Activated CD8-positive, alpha-beta memory T cell treated with anti-CD3 and anti-CD28 coated beads, Interleukin-2, amount 50 U/mL, for 24 hours (primary cell): ENCODE measurements around the gene SLC5A9.
"Not testable (repeated sequence)": the region's sequence is repeated elsewhere in the genome, so short reads cannot be mapped to it uniquely, and the experiment has no call there.

Experiments used
- DNase-seq: peaks from one replicate; pipeline ENCODE4 v3.0.0-alpha.2; 2020; ENCODE audit errors: extremely low read depth

SLC5A9 gene

DNA sequence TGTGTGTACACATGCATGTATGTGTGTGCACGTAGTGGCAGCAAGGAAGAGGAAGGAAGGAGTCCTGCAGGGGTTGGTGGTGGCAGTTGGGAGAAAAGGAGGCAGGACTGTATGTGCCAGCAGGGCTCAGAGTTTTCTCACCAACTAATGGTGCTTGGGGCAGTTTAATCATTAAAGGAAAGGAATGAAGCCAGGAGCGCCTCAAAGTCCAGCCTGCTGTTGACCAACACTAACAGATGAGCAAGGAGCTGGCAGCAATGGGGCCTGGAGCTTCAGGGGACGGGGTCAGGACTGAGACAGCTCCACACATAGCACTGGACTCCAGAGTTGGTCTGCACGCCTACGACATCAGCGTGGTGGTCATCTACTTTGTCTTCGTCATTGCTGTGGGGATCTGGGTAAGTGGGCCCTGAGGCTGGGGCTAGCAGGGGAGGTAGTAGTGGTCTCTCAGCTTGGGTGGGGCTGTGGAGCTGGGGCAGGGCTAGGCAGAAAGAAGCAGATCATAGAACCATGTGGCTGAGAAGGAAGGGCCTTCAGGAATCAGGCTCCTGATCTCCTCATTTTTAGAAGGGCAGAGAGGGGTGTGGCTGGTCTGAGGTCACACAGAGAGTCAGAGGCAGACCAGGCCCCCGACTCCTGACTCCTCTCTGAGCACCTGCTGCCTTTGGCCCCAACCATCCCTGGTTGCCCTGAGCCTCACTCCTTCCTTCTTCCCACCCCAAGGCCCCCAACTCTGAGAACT, at the start of gene SLC5A9:
Gene SLC5A9, plus strand, starts transcription at position 216 of the 742 bp plus-strand sequence. Its CDS starts 21 bp downstream, at position 237.
- no peak for DNase-seq

GRCh38 chr1:48175116-48175515, 47.4 kb upstream of the SLC5A9 start:
- no peak for DNase-seq

DNA sequence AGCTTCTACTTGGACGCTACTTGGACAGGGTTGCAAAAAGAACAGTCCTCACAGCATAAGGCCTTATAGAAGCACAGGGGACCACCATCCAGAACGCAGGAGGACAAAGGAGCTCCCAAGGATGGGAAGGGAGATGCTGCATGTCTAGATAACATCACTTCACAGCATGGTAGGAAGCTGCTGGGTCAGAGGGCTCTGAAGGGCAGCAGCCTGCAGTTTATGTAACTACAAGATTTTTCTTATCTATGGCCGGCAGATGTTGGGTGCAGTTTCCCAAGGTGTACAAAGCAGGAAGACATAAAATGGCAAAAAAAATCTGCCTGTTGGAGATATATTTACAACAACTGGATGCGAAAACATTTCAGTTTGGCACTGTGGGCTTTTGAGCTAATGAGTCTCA, 45.3 kb upstream of the SLC5A9 start:
- DNase-seq = no peak

DNA sequence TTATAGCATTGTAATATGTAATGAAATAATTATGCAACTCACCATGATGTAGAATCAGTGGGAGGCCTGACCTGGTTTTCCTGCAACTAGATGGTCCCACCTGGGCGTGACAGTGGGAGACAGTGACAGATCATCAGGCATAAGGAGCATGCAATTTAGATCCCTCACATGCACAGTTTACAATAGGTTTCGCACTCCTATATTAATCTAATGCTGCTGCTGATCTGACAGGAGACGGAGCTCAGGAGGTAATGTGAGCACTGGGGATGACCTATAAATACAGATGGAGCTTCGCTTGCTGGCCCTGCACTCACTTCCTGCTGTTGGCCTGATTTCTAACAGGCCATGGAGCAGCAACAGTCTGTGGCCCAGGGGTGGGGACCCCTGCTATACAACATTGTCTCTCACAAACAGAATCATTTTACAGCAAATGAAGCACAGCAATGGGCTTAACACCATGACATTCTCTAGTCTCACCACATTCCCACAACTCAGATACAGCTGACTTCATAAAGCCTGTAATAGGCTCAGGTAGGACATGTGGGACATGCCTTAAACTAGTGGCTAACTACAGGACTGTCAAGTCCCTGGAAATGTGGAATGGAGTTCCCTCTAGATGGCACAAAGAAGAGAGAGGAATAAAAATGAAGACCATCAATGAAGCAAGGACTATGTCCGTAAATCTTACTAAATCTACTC, 40.7 kb upstream of the SLC5A9 start:
- no peak for DNase-seq

- DNase-seq = no peak
Measured at GRCh38 chr1:48182439-48182838, 40.1 kb upstream of the SLC5A9 start.

DNA sequence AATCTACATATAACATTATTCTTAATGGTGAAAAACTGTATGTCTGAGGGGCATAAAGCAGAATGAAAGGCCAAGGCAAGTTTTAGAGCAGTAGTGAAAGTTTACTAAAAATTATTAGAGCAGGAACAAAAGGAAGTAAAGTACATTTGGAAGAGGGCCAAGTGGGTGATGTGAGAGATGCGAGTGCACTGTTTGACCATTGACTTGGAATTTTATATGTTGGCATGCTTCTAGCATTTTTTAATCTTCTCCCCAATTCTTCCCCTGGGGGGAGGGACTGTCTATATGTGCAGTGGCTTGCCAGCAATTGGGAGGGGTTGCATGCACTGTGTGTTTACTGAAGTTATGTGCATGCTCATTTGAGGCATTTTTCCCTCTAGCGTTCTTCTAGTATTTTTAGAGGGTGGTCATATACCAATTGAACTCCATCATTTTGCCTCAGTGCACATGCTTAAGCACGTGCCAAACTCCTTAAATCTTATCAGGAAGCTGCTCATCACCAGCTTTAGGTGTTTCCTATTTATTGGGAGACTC, 36.1 kb upstream of the SLC5A9 start:
- DNase-seq = no peak

DNA sequence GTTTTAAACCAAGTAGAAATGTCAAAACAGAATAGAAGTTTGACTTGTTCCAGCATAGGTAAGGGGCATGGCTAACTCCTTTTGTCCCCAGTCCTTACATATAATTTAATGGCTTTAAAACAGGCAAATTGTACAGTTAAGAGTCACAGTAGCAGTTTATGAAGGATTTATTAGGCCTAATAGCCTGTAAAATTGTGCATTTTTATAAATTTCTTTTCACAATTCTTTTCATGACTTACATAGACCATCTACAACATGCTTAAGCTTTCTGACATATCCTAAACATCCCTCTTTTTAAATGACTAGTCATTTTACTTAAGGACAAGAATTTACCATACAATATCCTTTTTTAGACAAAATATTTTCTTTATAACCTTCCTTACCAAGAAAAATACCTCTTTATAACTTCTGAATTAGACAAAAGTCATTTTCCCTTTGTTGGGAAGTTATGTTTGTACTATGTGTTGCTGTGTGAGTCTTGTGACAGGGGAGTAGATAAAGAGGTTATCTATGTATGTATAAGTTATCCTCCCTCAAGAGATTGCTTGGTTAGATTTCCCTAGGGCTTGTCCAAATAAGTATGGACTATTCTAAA, 34.5 kb upstream of the SLC5A9 start:
- no peak for DNase-seq

GRCh38 chr1:48190881-48191280, 31.6 kb upstream of the SLC5A9 start:
- DNase-seq = no peak

GRCh38 chr1:48194801-48195200, 27.7 kb upstream of the SLC5A9 start:
- no peak for DNase-seq

DNA sequence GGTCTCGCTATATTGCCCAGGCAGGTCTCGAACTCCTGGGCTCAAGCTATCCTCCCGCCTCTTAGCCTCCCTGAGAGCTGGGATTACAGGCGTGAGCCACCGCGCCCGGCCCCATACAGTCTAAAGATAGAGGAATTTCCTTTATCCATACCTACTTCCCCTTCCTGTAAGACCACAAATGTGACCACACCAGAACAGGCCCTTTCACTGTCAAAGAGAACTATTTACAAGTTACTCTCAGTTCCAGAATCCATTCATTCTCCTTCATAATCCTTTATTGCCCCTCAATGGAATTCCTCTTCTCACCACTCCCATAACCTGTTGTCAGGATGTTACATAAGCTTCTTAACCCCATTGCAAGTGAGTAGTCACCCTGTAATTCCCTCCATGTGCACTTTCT, 26.3 kb upstream of the SLC5A9 start:
- DNase-seq = no peak

- no peak for DNase-seq
Measured at GRCh38 chr1:48198970-48199369, 23.5 kb upstream of the SLC5A9 start.

DNA sequence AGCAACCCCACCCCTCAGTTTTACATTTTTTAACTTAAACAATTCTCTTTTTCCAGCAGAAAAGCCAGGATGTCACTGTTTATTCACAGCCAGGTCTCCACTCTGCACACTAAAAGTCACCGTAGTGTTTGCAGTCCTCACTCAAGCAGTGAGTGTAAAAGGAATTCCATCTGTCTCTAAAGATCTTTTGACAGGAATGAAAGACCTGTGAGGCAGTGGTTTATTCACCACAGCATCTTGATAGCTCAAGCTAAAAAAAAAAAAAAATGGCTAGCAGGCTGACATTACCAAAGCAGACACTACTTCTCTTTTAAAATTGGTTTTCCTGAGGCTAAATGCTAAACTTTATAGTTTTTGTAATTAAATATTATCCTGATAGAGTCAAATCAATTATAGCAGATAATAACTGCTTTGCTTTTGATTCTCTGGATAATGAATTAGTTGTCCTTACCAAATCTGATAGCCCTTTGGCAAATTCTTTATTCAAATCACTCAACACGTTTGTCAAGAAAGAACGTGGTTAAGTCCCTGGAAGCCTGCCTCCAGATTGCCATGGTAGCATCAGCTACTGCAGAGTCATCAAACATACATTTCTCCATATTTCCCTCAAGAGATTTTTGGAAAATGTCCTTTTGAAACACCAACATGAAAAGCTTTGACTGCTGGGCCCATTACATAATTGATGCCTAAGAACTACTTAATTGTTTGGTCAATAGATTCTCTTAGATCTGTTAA, 22.2 kb upstream of the SLC5A9 start:
- no peak for DNase-seq

DNA sequence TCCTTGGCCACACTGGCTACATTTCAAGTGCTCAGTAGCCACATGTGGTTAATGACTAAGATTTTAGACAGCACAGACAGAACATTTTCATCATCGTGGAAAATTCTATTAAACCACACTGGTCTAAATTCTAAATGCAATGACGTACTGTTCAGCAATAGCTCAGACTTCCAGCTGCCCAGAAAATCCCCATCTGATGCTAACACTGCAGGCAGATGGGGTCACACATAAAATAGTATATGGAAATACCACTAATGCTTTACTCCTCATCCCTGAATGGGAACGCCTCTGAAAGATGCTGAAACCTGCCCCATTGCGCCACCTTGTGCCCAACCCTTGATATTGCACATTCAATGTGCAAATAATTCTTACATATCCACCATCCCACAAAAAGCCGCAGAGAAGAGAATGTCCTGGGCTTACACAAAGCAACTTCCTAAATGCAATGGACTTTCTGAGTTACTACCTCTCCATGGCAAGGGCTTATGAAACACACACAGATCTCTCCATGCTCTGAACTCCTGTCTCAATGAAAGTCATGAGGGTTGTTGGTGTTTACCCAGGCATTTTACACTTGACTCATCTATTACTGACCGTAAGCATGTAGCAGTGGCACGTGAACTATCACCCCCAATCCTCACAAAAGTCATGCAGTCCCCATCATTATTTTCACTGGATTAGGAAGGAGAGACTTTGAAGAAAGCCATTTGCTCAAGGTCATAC, 20.3 kb upstream of the SLC5A9 start:
- DNase-seq = peak; percentile 15

GRCh38 chr1:48203287-48203900, 19.1 kb upstream of the SLC5A9 start:
- DNase-seq = no peak

DNA sequence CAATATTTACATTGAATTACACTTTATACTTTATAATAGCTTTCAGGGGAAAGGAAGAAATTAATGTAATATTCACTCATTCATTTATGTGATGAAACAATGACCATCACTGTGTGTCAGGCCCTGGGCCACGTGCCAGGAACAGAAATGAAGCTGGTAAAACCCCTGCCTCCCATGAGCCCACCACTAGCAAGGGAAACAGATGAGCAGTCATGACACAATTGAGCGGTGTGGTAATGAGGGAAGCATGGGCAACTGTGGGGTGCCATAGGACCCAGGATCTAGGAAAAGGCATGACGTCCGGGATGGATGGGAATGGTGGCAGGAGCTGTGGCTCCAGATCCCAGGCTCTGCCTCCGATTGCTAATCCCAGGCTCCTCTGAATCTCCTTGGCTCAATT, 17.0 kb upstream of the SLC5A9 start:
- DNase-seq = no peak

GRCh38 chr1:48206371-48206770, 16.1 kb upstream of the SLC5A9 start:
- DNase-seq = no peak

GRCh38 chr1:48207131-48207530, 15.4 kb upstream of the SLC5A9 start:
- no peak for DNase-seq

DNA sequence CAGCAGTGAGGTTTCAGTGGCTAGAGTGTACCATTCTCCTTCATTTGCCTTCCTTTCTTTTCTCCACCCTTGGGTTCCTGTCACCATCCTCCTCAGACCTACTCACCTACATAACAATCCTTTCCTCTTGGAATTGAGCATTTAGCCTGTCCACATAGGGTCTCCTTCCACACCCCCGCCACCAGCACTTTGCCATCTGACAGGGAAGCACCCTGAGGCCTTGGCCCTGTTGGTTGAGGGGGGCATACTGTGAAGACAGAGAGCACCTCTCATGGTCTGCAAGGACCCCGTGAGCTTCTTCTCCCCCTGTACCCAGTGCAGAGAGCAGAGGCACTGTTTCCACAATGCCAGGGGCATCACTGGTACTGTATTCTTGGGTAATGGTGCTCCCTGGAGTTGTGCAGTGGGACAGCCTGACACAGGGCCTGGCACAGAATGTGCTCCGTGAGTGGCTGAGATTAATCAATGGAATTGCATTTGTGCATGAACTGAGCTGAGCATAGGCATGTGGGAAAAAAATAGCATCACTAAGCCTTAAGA, 14.9 kb upstream of the SLC5A9 start:
- no peak for DNase-seq

DNA sequence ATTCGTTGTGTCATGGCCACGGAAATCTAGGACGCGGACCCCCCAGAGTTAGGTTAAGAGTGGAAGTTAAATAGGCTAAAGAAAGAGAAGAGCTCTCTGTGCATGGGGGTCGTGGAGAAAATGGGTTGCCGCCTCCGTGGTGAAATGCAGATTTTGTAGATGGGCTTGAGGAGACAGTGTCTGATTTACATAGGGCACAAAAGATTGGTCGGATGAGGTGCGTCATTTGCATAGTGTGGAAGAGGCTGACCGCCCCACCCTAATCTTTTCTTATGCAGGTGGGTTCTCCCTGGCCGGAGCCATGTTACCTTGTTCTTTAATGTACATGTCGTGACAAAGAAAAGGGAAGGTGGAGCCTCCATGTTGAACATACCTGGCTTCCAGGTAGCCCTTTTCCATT, 14.3 kb upstream of the SLC5A9 start:
- DNase-seq = no peak

- DNase-seq = no peak
Measured at GRCh38 chr1:48208652-48209051, 13.9 kb upstream of the SLC5A9 start.

DNA sequence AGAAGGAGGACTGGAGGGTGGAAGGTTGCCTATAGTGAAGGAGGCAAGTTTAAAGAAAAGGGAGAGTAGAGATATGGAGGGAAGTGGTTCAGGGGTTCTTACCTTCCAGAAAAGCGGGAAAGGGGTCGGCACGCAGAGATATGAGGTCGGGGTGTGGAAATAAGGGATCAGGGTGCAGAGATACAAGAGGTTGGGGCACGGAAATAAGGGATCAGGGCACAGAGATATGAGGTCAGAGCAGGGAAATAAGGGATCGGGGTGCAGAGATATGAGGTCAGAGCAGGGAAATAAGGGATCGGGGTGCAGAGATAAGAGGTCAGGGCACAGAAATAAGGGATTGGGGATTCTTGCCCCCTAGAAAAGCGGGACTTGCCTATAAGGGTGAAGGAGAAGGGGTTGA, 9.1 kb upstream of the SLC5A9 start:
- DNase-seq = not testable (repeated sequence)
